IgD-negative memory B cell (primary cell): ENCODE measurements around the gene TRAIP. TPM values are rescaled to one million over a fixed set of nuclear protein-coding genes. Genes with fewer than 3 reads are reported as not detected.
A peak's percentile ranks its signal among the peaks of the same experiment; 100 is the strongest.

Experiments
- H3K27ac Mint-ChIP-seq, 3 donors: one replicate each; pipeline ENCODE4 v1.8.0; 2020 to 2022; ENCODE audit warnings: mild to moderate bottlenecking in 3 of 3, mixed read lengths in 3 of 3, moderate library complexity in 1 of 3
- H3K27me3 Mint-ChIP-seq: one replicate; pipeline ENCODE4 v1.8.0; 2021; ENCODE audit warnings: mixed read lengths
- H3K36me3 Mint-ChIP-seq: one replicate; pipeline ENCODE4 v1.8.0; 2020; ENCODE audit warnings: mild to moderate bottlenecking, mixed read lengths
- H3K4me1 Mint-ChIP-seq, 3 donors: one replicate each; pipeline ENCODE4 v1.8.0; 2020 to 2022; ENCODE audit warnings: mixed read lengths in 3 of 3, mild to moderate bottlenecking in 1 of 3
- H3K4me3 Mint-ChIP-seq, 4 donors: one replicate each; pipeline ENCODE4 v1.8.0; 2020 to 2022; ENCODE audit warnings: mild to moderate bottlenecking in 4 of 4, mixed read lengths in 4 of 4, moderate library complexity in 3 of 4
- H3K9me3 Mint-ChIP-seq, 3 donors: one replicate each; pipeline ENCODE4 v1.8.0; 2020 to 2021; ENCODE audit warnings: mixed read lengths in 3 of 3, mild to moderate bottlenecking in 1 of 3
- polyA plus RNA-seq: library from polyadenylated mRNA; unstranded; fragments of 300-500 nt; fragmentation: Illumina TruSeq; gene quantifications from one replicate; pipeline ENCODE4 v1.2.3, GENCODE V29; 2021

TRAIP gene
- polyA plus RNA-seq, 1 donor from 2014 or later, result 5.4 TPM

DNA sequence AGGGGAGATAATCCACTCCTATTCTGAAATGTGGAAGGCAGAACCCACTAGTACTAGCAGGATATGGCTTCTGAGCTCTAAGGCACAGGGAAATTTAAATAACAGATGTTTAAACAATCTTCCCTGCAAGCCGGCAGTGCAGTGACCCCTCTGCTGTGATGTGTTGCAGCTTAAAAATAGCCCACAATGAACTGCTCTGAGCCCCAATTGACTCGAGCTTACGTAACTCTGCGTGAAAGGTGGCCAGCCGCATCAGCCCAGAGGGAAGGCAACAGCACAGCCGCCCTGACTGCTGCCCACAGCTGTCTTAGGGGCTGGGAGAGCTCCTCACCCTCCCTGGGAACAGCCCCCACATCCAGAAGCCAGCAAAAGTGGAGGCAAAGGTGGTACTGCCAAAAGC, 25.8 kb upstream of the TRAIP start:
- H3K9me3 Mint-ChIP-seq, result no peaks in the 10 kb centered on the region
- no peaks in the 10 kb centered on the region for H3K36me3 Mint-ChIP-seq
- H3K4me1 Mint-ChIP-seq, result no peaks in the 10 kb centered on the region
- no peak overlapping the region for H3K4me3 Mint-ChIP-seq
- no peak overlapping the region for H3K27ac Mint-ChIP-seq
- no peaks in the 10 kb centered on the region for H3K27me3 Mint-ChIP-seq

- Mint-ChIP-seq H3K9me3 (no peaks in the 10 kb centered on the region), H3K27me3 (no peaks in the 10 kb centered on the region), H3K4me3 (no peak overlapping the region), H3K36me3 (no peaks in the 10 kb centered on the region), H3K27ac (no peak overlapping the region), H3K4me1 (no peaks in the 10 kb centered on the region)
These were observed 24.4 kb upstream of the TRAIP start for GRCh38 chr3:49880581-49881315.

- no peak overlapping the region for H3K4me3 Mint-ChIP-seq
- H3K4me1 Mint-ChIP-seq, result no peaks in the 10 kb centered on the region
- no peaks in the 10 kb centered on the region for H3K9me3 Mint-ChIP-seq
- H3K36me3 Mint-ChIP-seq, result peaks cover 3% of the 10 kb centered on the region
- H3K27me3 Mint-ChIP-seq, result peaks cover 2% of the 10 kb centered on the region
- H3K27ac Mint-ChIP-seq, result no peak overlapping the region
These were observed 23.4 kb upstream of the TRAIP start for GRCh38 chr3:49879721-49880120.

DNA sequence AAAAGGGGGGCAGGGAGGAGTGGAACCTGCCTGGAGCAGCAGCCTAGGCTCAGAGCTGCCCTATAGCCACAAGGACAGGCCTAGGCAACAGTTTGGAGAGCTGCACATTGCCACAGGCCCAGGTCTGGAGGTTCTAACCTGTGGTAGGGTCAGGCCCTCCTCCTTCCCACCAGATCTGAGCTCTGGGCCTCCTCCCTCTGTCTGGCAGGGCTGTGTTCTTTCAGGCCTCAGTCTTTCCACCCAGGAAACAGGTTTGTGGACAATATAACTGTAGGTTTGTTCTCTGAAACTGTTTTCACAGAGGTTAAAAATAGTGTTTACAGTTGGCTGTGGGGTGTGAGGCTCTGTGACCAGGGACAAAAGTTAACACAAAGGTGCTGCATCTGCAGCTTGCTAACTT, 22.3 kb upstream of the TRAIP start:
- no peak overlapping the region for H3K27ac Mint-ChIP-seq
- H3K9me3 Mint-ChIP-seq, result no peaks in the 10 kb centered on the region
- peaks cover 2% of the 10 kb centered on the region for H3K27me3 Mint-ChIP-seq
- H3K36me3 Mint-ChIP-seq, result peaks cover 3% of the 10 kb centered on the region
- no peaks in the 10 kb centered on the region for H3K4me1 Mint-ChIP-seq
- no peak overlapping the region for H3K4me3 Mint-ChIP-seq

- no peak overlapping the region for H3K27ac Mint-ChIP-seq
- H3K27me3 Mint-ChIP-seq, result peaks cover 2% of the 10 kb centered on the region
- H3K9me3 Mint-ChIP-seq, result no peaks in the 10 kb centered on the region
- H3K4me1 Mint-ChIP-seq, result no peaks in the 10 kb centered on the region
- peaks cover 3% of the 10 kb centered on the region for H3K36me3 Mint-ChIP-seq
- no peak overlapping the region for H3K4me3 Mint-ChIP-seq
These were observed 21.4 kb upstream of the TRAIP start for GRCh38 chr3:49877716-49878115.

DNA sequence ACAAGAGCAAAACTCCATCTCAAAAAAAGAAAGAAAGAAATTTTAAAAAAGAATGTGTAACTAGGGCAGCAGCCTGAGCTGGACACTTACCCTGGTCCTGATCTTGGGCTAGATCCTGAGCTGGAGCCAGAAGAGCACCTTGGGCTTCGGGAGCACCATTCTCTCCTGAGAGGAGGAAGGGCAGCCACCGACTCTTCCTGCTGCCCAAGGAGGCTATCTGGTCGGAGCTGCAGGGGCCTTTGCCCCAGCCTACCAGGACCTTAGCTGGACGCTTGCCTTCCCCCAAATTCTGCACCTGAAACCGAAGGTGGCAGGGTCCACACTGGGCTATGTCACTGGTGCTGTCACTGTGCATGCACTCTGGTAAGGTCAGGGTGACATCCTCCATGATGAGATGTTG, 20.2 kb upstream of the TRAIP start:
- no peak overlapping the region for H3K27ac Mint-ChIP-seq
- no peaks in the 10 kb centered on the region for H3K4me1 Mint-ChIP-seq
- H3K36me3 Mint-ChIP-seq, result peaks cover 3% of the 10 kb centered on the region
- H3K27me3 Mint-ChIP-seq, result peaks cover 2% of the 10 kb centered on the region
- no peaks in the 10 kb centered on the region for H3K9me3 Mint-ChIP-seq
- H3K4me3 Mint-ChIP-seq, result no peak overlapping the region

- H3K36me3 Mint-ChIP-seq, result peaks cover 3% of the 10 kb centered on the region
- no peak overlapping the region for H3K4me3 Mint-ChIP-seq
- H3K4me1 Mint-ChIP-seq, result no peaks in the 10 kb centered on the region
- peaks cover 7% of the 10 kb centered on the region for H3K27me3 Mint-ChIP-seq
- no peaks in the 10 kb centered on the region for H3K9me3 Mint-ChIP-seq
- no peak overlapping the region for H3K27ac Mint-ChIP-seq
These were observed 17.3 kb upstream of the TRAIP start for GRCh38 chr3:49873623-49874022.

GRCh38 chr3:49872801-49873281, 16.5 kb upstream of the TRAIP start:
- Mint-ChIP-seq H3K9me3 (no peaks in the 10 kb centered on the region), H3K27ac (no peak overlapping the region), H3K4me1 (no peaks in the 10 kb centered on the region), H3K4me3 (peak overlapping the region in 1 of 4 donors; percentile 24), H3K36me3 (peaks cover 3% of the 10 kb centered on the region), H3K27me3 (peaks cover 13% of the 10 kb centered on the region)

GRCh38 chr3:49871531-49872153, 15.3 kb upstream of the TRAIP start:
- no peaks in the 10 kb centered on the region for H3K4me1 Mint-ChIP-seq
- peaks cover 5% of the 10 kb centered on the region for H3K36me3 Mint-ChIP-seq
- H3K9me3 Mint-ChIP-seq, result peaks cover 0 to 2% (median 0%) of the 10 kb centered on the region in 3 donors
- H3K4me3 Mint-ChIP-seq, result no peak overlapping the region
- H3K27ac Mint-ChIP-seq, result no peak overlapping the region
- H3K27me3 Mint-ChIP-seq, result peaks cover 13% of the 10 kb centered on the region

GRCh38 chr3:49869525-49870126, 13.3 kb upstream of the TRAIP start, which contains the start of gene CAMKV:
TSS of gene CAMKV (minus strand) at chr3:49869906. CDS start at chr3:49862388, 7,518 bp downstream.
- Mint-ChIP-seq H3K27ac (peak within 1 kb of the TSS in 2 of 3 donors; percentile 31), H3K36me3 (peaks cover 1% of the 10 kb centered on the region), H3K4me1 (no peaks in the 10 kb centered on the region), H3K27me3 (peaks cover 14% of the 10 kb centered on the region), H3K9me3 (peaks cover 0 to 2% (median 0%) of the 10 kb centered on the region in 3 donors), H3K4me3 (peak within 1 kb of the TSS; percentile 35 to 73 (median 48))

GRCh38 chr3:49868862-49869466, 12.6 kb upstream of the TRAIP start:
- H3K36me3 Mint-ChIP-seq, result peaks cover 1% of the 10 kb centered on the region
- H3K27ac Mint-ChIP-seq, result no peak overlapping the region
- H3K4me1 Mint-ChIP-seq, result no peaks in the 10 kb centered on the region
- peak overlapping the region; percentile 35 to 73 (median 48) for H3K4me3 Mint-ChIP-seq
- H3K9me3 Mint-ChIP-seq, result peaks cover 0 to 2% (median 0%) of the 10 kb centered on the region in 3 donors
- H3K27me3 Mint-ChIP-seq, result peaks cover 17% of the 10 kb centered on the region

DNA sequence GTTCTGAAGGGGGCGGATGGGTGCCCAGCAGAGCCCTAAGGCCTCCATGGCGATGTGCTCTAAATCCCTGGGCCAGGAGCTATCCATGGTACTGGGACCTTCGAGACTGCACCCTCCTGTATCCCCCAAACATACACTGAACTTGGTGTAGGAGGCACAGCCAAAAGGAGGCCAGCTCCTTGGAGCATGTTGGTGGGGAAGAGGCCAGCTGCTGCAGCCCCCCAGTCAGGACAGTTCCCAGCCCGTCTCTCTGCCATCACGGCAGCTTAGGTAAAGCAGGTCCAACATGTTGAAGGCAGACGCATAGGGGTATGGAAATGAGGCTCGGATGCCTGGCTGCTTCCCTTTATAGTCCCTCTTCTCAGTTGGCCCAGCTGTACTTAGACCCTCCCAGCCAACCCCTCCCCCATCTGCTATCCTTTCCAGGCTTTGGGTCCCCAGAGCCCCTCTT, 11.5 kb upstream of the TRAIP start:
- Mint-ChIP-seq H3K4me3 (peak overlapping the region in 2 of 4 donors; percentile 17 to 35), H3K36me3 (peaks cover 1% of the 10 kb centered on the region), H3K9me3 (peaks cover 0 to 2% (median 0%) of the 10 kb centered on the region in 3 donors), H3K4me1 (no peaks in the 10 kb centered on the region), H3K27me3 (peaks cover 18% of the 10 kb centered on the region), H3K27ac (no peak overlapping the region)

DNA sequence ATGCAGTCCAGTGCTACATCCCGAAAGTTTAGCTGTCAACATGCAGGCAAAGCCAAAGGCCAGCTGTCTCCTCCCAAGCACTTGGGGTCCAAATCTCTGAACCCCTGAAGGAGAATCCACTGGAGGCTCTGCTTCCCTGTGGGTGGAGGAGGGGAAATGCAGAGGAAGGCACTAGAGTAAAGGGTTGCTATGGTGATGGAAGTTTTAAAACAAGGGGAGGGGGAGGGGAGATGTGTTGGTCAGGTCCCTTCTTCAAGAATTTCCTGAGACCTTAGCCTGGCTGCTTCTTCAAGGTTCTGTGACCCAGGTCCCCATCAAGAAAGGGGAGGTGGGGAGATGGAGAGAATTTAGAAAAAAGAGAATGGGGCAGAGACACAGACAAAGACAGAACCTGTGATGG, 11.0 kb upstream of the TRAIP start:
- Mint-ChIP-seq H3K4me1 (no peaks in the 10 kb centered on the region), H3K36me3 (peaks cover 1% of the 10 kb centered on the region), H3K4me3 (no peak overlapping the region), H3K9me3 (peaks cover 0 to 2% (median 0%) of the 10 kb centered on the region in 3 donors), H3K27ac (no peak overlapping the region), H3K27me3 (peaks cover 18% of the 10 kb centered on the region)

DNA sequence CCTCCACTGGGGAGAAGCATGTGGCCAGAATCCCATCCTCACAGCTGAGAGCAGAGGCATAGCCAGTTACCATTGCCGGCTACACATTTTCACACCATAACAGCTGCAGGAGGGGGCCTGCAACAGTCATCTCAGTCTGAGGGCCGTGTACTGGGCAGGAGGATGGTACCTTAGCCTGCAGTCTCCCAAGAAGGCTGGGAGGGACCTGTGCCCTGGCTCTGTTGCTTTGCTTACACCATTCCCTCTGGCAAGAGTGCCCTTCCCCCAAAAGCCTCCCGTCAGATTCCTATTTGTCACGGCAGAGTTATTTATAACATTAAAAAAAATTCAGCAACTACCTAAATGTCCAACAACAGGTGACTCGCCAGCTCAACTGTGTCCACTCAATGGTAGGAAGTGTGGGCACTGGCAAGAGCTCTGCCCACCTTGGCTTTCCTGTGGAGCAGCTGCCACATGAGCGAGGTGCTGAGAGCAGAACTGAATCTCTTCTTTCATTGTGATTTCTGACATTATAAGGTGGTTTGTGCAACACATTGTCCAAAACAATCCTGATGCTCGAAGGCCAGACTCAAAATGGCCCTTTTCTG, 8.9 kb upstream of the TRAIP start:
- H3K9me3 Mint-ChIP-seq, result peaks cover 0 to 2% (median 0%) of the 10 kb centered on the region in 3 donors
- H3K27ac Mint-ChIP-seq, result peak overlapping the region in 1 of 3 donors; percentile 76
- no peak overlapping the region for H3K4me3 Mint-ChIP-seq
- peaks cover 4% of the 10 kb centered on the region for H3K36me3 Mint-ChIP-seq
- H3K4me1 Mint-ChIP-seq, result no peaks in the 10 kb centered on the region
- peaks cover 14% of the 10 kb centered on the region for H3K27me3 Mint-ChIP-seq

GRCh38 chr3:49864505-49864904, 8.1 kb upstream of the TRAIP start:
- Mint-ChIP-seq H3K27me3 (peaks cover 14% of the 10 kb centered on the region), H3K4me1 (no peaks in the 10 kb centered on the region), H3K36me3 (peaks cover 4% of the 10 kb centered on the region)

More at GRCh38 chr3:49864505-49864904, 8.1 kb upstream of the TRAIP start:
- no peak overlapping the region for H3K4me3 Mint-ChIP-seq
- H3K9me3 Mint-ChIP-seq, result peaks cover 0 to 2% (median 0%) of the 10 kb centered on the region in 3 donors
- H3K27ac Mint-ChIP-seq, result no peak overlapping the region
